Subcutaneous adipose tissue (tissue), 4 donors: ENCODE data around the gene ADAM12. TPM values are rescaled to one million over a fixed set of nuclear protein-coding genes. Genes with fewer than 3 reads are reported as not detected.

Experiments
- total RNA-seq, 4 donors: library from RNA; depleted of rRNA; stranded (reverse); fragments of >200 nt; gene quantifications; one replicate each; pipeline ENCODE4 v1.1.0, GENCODE V29; 2016
- TF ChIP-seq, protein P1 (sequence below): fragments of 450-650 bp; IDR thresholded peaks from one replicate; pipeline ENCODE4 v1.5.1; 2016; ENCODE audit warnings: low read depth, mild to moderate bottlenecking, control low read depth, antibody characterized with exemption, moderate library complexity

Gene ADAM12
- total RNA-seq, 4 donors from 2014 or later: 11.5 to 20.4 (median 14.5) TPM

GRCh38 chr10:126268013-126268920, 120.0 kb downstream of the ADAM12 start:
- TF ChIP-seq, protein P1, sequence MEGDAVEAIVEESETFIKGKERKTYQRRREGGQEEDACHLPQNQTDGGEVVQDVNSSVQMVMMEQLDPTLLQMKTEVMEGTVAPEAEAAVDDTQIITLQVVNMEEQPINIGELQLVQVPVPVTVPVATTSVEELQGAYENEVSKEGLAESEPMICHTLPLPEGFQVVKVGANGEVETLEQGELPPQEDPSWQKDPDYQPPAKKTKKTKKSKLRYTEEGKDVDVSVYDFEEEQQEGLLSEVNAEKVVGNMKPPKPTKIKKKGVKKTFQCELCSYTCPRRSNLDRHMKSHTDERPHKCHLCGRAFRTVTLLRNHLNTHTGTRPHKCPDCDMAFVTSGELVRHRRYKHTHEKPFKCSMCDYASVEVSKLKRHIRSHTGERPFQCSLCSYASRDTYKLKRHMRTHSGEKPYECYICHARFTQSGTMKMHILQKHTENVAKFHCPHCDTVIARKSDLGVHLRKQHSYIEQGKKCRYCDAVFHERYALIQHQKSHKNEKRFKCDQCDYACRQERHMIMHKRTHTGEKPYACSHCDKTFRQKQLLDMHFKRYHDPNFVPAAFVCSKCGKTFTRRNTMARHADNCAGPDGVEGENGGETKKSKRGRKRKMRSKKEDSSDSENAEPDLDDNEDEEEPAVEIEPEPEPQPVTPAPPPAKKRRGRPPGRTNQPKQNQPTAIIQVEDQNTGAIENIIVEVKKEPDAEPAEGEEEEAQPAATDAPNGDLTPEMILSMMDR: no peak

- TF ChIP-seq, protein P1: no peak
Observed at GRCh38 chr10:126264102-126265018, 123.9 kb downstream of the ADAM12 start.

DNA sequence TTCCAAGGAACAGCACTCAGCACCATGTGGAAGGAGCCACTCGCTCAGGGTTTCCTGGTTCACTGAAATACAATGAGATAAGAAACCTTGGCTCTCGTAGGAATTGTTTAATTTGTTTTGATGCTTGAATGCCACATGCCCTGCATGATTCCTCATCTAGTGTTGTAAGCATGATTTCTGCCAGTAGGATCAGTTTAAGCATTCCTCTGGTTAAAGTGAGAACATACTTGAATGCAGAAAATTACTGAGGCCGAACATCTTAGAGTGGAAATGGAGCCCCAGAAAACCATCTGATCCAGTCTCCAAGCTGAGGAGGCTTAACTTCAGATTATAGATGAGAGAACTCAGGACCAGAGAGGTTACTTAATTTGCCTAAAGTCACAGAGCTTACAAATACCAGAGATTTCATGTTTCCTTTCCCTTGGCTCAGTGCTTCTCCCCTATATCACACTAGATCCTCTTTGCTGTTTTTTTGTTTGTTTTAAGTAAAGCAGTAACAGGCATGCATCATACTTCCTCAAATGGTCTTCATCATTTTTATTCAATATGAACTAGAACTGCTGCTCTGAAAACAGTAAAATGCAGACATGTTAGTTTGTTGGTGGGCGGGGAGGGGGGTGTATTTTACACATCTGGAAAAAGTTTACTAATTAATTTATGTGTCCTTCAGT, 125.1 kb downstream of the ADAM12 start:
- TF ChIP-seq, protein P1: no peak

DNA sequence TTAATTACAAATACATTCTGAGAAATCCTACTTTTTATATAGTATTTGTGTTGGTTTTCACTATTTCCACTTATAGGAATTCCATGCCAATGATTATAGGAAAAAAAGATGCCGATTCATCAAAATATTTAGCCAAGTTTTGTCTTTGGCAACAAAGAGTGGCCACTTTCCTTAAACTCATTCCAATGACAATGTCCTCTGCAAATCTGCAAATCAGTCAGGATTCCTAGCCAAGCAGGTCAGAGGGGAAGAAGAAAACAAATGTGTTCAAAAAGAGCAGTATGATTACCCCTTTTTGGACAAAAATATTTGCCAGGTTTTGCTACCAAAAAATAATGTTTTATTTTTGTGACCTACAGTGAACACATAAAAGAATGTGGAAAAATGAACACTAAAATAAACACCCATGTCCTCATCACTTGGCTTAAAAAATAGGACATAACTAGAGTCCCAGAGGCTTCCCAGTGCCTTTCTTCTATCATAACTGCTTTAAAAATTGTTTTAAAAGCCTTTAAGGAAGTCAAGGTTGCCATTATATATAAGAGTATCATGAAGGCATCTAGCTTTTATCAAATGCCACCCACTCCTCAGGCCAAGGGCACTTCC, 125.9 kb downstream of the ADAM12 start:
- TF ChIP-seq, protein P1: no peak

GRCh38 chr10:126259760-126260479, 128.4 kb downstream of the ADAM12 start:
- TF ChIP-seq, protein P1: no peak

DNA sequence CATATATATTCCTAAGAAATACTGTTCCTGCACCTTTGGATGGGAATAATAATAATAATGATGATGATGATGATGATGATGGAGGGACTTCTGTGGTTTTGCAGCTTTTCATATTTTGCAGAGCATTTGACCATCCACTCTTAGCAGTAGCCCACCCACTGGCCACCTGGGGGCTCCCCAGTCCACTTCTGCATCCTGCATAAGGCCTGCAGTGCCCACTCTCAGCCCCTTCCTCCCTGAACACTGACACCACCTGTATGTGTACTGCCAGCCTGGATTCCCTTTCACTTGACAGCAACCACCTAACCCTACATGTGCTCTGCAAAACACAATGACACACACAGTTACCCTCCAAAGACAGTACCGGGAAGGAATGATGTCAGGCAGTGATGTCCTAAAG, 131.4 kb downstream of the ADAM12 start:
- TF ChIP-seq, protein P1: no peak
